H1 (cell line): ENCODE results near the gene PHF14. TPM values are rescaled to one million over a fixed set of nuclear protein-coding genes. Genes with fewer than 3 reads are reported as not detected.

Source experiments
- CTCF ChIA-PET: fragments of 300-600 bp; sonication (Branson Sonifier 250); formaldehyde crosslinking; loops from one replicate; lab custom pipeline; 2021; ENCODE audit not compliant: partially characterized antibody; lab: Charles Lee
- POLR2A ChIA-PET: fragments of 300-600 bp; sonication (Branson Sonifier 250); formaldehyde crosslinking; loops from one replicate; lab custom pipeline; 2021; ENCODE audit warnings: inconsistent platforms; ENCODE audit not compliant: partially characterized antibody; lab: Charles Lee
- DNase-seq, 2 experiments: peaks; one replicate each; pipeline versions ENCODE4 v3.0.0 to v3.0.0-alpha.2; 2010 to 2022; ENCODE audit warnings: low spot score in 2 of 2, low read depth in 1 of 2, mixed read lengths in 1 of 2
- FAIRE-seq: peaks from 2 replicates; lab custom pipeline; 2011; peaks lifted over from hg19 to GRCh38; lab: Jason Lieb, UNC
- H2AFZ ChIP-seq: 2 replicates; pipeline ENCODE4 v1.8.1; 2012; ENCODE audit warnings: low read length, inconsistent platforms
- H2AK5ac ChIP-seq: 2 replicates; pipeline ENCODE4 v1.6.1; 2013; ENCODE audit warnings: low read depth, low read length
- H2BK120ac ChIP-seq: replicated peaks from 2 replicates; pipeline ENCODE3; 2013; ENCODE audit warnings: low read depth, low read length, inconsistent platforms
- H2BK12ac ChIP-seq: 2 replicates; pipeline ENCODE4 v1.6.1; 2013; ENCODE audit warnings: low read depth, low read length
- H2BK15ac ChIP-seq: 2 replicates; pipeline ENCODE4 v1.6.1; 2013; ENCODE audit warnings: low read length
- H2BK20ac ChIP-seq: 2 replicates; pipeline ENCODE4 v1.6.1; 2013; ENCODE audit warnings: low read length
- H2BK5ac ChIP-seq: 2 replicates; pipeline ENCODE4 v1.6.1; 2013; ENCODE audit warnings: low read depth, low read length
- H3K14ac ChIP-seq: 2 replicates; pipeline ENCODE4 v1.6.1; 2013; ENCODE audit warnings: inconsistent platforms; ENCODE audit not compliant: insufficient read length
- H3K18ac ChIP-seq: 2 replicates; pipeline ENCODE4 v1.6.1; 2013; ENCODE audit warnings: low read length; ENCODE audit errors: extremely low read depth
- H3K23ac ChIP-seq: 2 replicates; pipeline ENCODE4 v1.6.1; 2013; ENCODE audit warnings: inconsistent platforms; ENCODE audit not compliant: insufficient read length
- H3K23me2 ChIP-seq: 2 replicates; pipeline ENCODE4 v1.6.1; 2013; ENCODE audit warnings: low read depth, low read length
- H3K27ac ChIP-seq: 2 replicates; pipeline ENCODE4 v1.6.1; 2011; ENCODE audit warnings: low read depth, low read length, inconsistent platforms
- H3K27me3 ChIP-seq, 4 experiments: replicated peaks in 1 of 4; 1 replicate in 1 of 4; 2 replicates in 3 of 4; pipeline versions ENCODE4 v1.6.1 to v1.8.1; 2011 to 2013; ENCODE audit warnings: low read length in 3 of 4, mild to moderate bottlenecking in 3 of 4, inconsistent platforms in 2 of 4, mixed read lengths in 2 of 4, moderate library complexity in 1 of 4; ENCODE audit not compliant: control insufficient read depth in 3 of 4, insufficient read depth in 3 of 4; ENCODE audit errors: extremely low read depth in 1 of 4
- H3K36me3 ChIP-seq, 4 experiments: 2 replicates each; pipeline versions ENCODE4 v1.6.1 to v1.8.1; 2011 to 2013; ENCODE audit warnings: mild to moderate bottlenecking in 4 of 4, low read length in 3 of 4, moderate library complexity in 2 of 4, control low read depth in 1 of 4, inconsistent platforms in 1 of 4; ENCODE audit not compliant: insufficient read depth in 4 of 4, control insufficient read depth in 2 of 4
- H3K4ac ChIP-seq: replicated peaks from 2 replicates; pipeline ENCODE3; 2013; ENCODE audit warnings: low read length, low read depth, mixed read lengths, inconsistent platforms; ENCODE audit not compliant: insufficient read length
- H3K4me1 ChIP-seq, 4 experiments: replicated peaks in 1 of 4; 1 replicate in 1 of 4; 2 replicates in 3 of 4; pipeline versions ENCODE4 v1.6.1 to v1.8.1; 2011 to 2013; ENCODE audit warnings: low read length in 3 of 4, inconsistent platforms in 2 of 4, mixed read lengths in 1 of 4; ENCODE audit not compliant: insufficient read depth in 4 of 4, control insufficient read depth in 3 of 4
- H3K4me2 ChIP-seq, 2 experiments: 2 replicates each; pipeline versions ENCODE4 v1.6.1 to v1.8.1; 2011 to 2013; ENCODE audit warnings: low read depth in 2 of 2, low read length in 2 of 2, control low read depth in 1 of 2, inconsistent platforms in 1 of 2, mild to moderate bottlenecking in 1 of 2; ENCODE audit not compliant: insufficient read depth in 1 of 2
- H3K4me3 ChIP-seq, 4 experiments: fragments of 200-600, 300-600 bp in 1 of 4; sonication (generic), shearing (Covaris generic), sonication (Bioruptor Twin) in 1 of 4; 2 replicates each; pipeline versions ENCODE4 v1.5.1 to v1.8.1; 2011 to 2016; ENCODE audit warnings: low read length in 4 of 4, low read depth in 3 of 4, control low read depth in 2 of 4, inconsistent platforms in 2 of 4, mild to moderate bottlenecking in 2 of 4, mixed read lengths in 1 of 4, moderate library complexity in 1 of 4; ENCODE audit not compliant: insufficient read depth in 2 of 4; ENCODE audit errors: extremely low read depth in 1 of 4
- H3K56ac ChIP-seq: replicated peaks from 2 replicates; pipeline ENCODE3; 2013; ENCODE audit warnings: low read depth, mild to moderate bottlenecking, mixed read lengths, low read length, inconsistent platforms; ENCODE audit not compliant: insufficient read length
- H3K79me1 ChIP-seq: 2 replicates; pipeline ENCODE4 v1.6.1; 2013; ENCODE audit warnings: low read depth, low read length, control low read depth
- H3K79me2 ChIP-seq, 2 experiments: 2 replicates each; pipeline versions ENCODE4 v1.6.1 to v1.8.1; 2012 to 2013; ENCODE audit warnings: low read length in 2 of 2, mild to moderate bottlenecking in 2 of 2, inconsistent platforms in 1 of 2; ENCODE audit not compliant: insufficient read depth in 2 of 2, control insufficient read depth in 1 of 2
- H3K9ac ChIP-seq, 4 experiments: replicated peaks in 1 of 4; 1 replicate in 1 of 4; 2 replicates in 3 of 4; pipeline versions ENCODE4 v1.6.1 to v1.8.1; 2011 to 2013; ENCODE audit warnings: low read depth in 3 of 4, low read length in 3 of 4, control low read depth in 2 of 4, mild to moderate bottlenecking in 2 of 4, moderate library complexity in 2 of 4, inconsistent platforms in 1 of 4; ENCODE audit errors: extremely low read depth in 1 of 4
- H3K9me3 ChIP-seq, 2 experiments: 2 replicates each; pipeline versions ENCODE4 v1.6.1 to v1.8.1; 2012 to 2013; ENCODE audit warnings: mild to moderate bottlenecking in 2 of 2, moderate library complexity in 2 of 2, control low read depth in 1 of 2, inconsistent platforms in 1 of 2, low read depth in 1 of 2, low read length in 1 of 2, mixed read lengths in 1 of 2; ENCODE audit not compliant: insufficient read depth in 2 of 2
- H4K20me1 ChIP-seq, 2 experiments: replicated peaks in 1 of 2; 2 replicates each; pipeline versions ENCODE3 to v1.8.1; 2011 to 2013; ENCODE audit warnings: inconsistent platforms in 2 of 2, low read length in 2 of 2, mild to moderate bottlenecking in 1 of 2; ENCODE audit not compliant: insufficient read depth in 2 of 2, control insufficient read depth in 1 of 2
- H4K5ac ChIP-seq: 2 replicates; pipeline ENCODE4 v1.6.1; 2013; ENCODE audit warnings: low read length, low read depth, mixed read lengths, inconsistent platforms; ENCODE audit not compliant: insufficient read length
- H4K8ac ChIP-seq: 2 replicates; pipeline ENCODE4 v1.8.0; 2013; ENCODE audit warnings: mild to moderate bottlenecking, moderate library complexity, low read length, inconsistent platforms; ENCODE audit not compliant: insufficient read depth; ENCODE audit errors: extremely low read depth
- H4K91ac ChIP-seq: replicated peaks from 2 replicates; pipeline ENCODE3; 2013; ENCODE audit warnings: low read length, mixed read lengths, inconsistent platforms; ENCODE audit not compliant: insufficient read length
- ASH2L ChIP-seq: fragments of 200-600, 300-600 bp; sonication (generic); IDR thresholded peaks from one replicate; pipeline ENCODE4 v1.7.1; 2017; ENCODE audit warnings: low read length
- BCL11A ChIP-seq, 2 experiments: IDR thresholded peaks; one replicate each; pipeline ENCODE4 v1.6.1; 2011; ENCODE audit warnings: low read depth in 2 of 2, low read length in 2 of 2, mild to moderate bottlenecking in 2 of 2
- KDM5A ChIP-seq: fragments of 200-600 bp; IDR thresholded peaks from 2 replicates; pipeline ENCODE4 v1.7.1; 2012; ENCODE audit warnings: mild to moderate bottlenecking, low read length, inconsistent platforms, mixed read lengths
- SUZ12 ChIP-seq: fragments of 200-600 bp; sonication (generic); IDR thresholded peaks from 2 replicates; pipeline ENCODE4 v1.6.1; 2012; ENCODE audit warnings: mild to moderate bottlenecking, inconsistent platforms, low read length, moderate library complexity, mixed read lengths
- WGBS, 2 experiments: shearing (Covaris generic) in 1 of 2; methylation state at CpG; one replicate each; pipeline versions ENCODE4 v1.1.6 to v1.1.7; 2013 to 2015; ENCODE audit warnings: low lambda C conversion rate in 2 of 2, mixed read lengths in 2 of 2, inconsistent platforms in 1 of 2, low coverage in 1 of 2, missing lambda C conversion rate in 1 of 2; ENCODE audit not compliant: insufficient replicate concordance in 2 of 2, insufficient coverage in 1 of 2, insufficient read length in 1 of 2; ENCODE audit errors: extremely low coverage in 1 of 2, missing lambda C conversion rate in 1 of 2; 5-methylcytosine and 5-hydroxymethylcytosine counted together
- polyA plus RNA-seq, 7 experiments: library from polyadenylated mRNA; depleted of rRNA in 3 of 7; stranded (reverse) in 5 of 7; unstranded in 2 of 7; fragments of >200 nt in 5 of 7; fragments of 200-250 nt in 2 of 7; gene quantifications; 1 replicate in 5 of 7; 2 replicates in 1 of 7; 4 replicates in 1 of 7; pipeline versions ENCODE4 v1.2.1 to v1.2.3, GENCODE V29; 2011 to 2013; ENCODE audit warnings: missing spikeins in 2 of 7, mixed read lengths in 2 of 7
- total RNA-seq: library from RNA; stranded (reverse); fragmentation: NEBNext Ultra II Directional; extraction: Animal tissue kit (Norgen Biotek cat#: 25700); gene quantifications from 2 replicates; pipeline ENCODE4 v1.2.1, GENCODE V29; 2021

PHF14 gene
- total and polyA plus RNA-seq, 2 of the 8 experiments (the other 6 are each of a cell fraction or from before 2014, with no cell fraction given), result 17.9 to 70.6 TPM

DNA sequence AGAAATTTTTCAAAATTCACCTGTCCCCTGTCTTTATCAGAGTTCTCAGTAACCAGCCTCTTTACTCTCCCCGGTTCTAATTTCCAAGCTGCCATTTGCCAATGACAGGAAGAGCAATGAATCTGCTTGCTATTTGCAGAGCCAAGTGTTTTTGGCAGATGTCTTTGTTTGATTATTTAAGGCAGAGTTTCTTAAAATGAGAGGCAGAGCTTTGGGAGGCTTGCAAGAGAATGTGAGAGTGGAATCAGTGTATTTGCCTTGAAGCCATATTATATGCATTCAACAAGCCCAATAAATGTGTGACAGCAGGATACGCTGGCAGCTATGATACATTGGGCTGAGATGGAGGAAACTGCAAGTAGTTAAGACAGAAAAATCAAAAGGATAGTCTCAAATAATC lies 196.5 kb downstream of the PHF14 start:
- WGBS, 2 experiments, result 85% methylated on average over 2 of the region's 2 CpGs; no CpG with 5 or more reads in 1 of the 2 experiments
- H2BK5ac ChIP-seq, result no peak overlapping the region
- H3K79me2 ChIP-seq, result no peaks in the 10 kb centered on the region
- H3K56ac ChIP-seq, result no peak overlapping the region
- H4K8ac ChIP-seq, result no peak overlapping the region
- H3K23ac ChIP-seq, result no peak overlapping the region
- H3K14ac ChIP-seq, result no peak overlapping the region
- no peaks in the 10 kb centered on the region for H3K9me3 ChIP-seq
- H3K23me2 ChIP-seq, result no peaks in the 10 kb centered on the region
- H3K27ac ChIP-seq, result no peak overlapping the region
- H3K9ac ChIP-seq, result no peak overlapping the region
- no peaks in the 10 kb centered on the region for H3K36me3 ChIP-seq
- H2BK12ac ChIP-seq, result no peak overlapping the region
- no peaks in the 10 kb centered on the region for H4K20me1 ChIP-seq
- no peak overlapping the region for H2AK5ac ChIP-seq
- H3K18ac ChIP-seq, result no peak overlapping the region
- H3K4me3 ChIP-seq, result no peak overlapping the region
- CTCF ChIA-PET, result no interaction called here
- H3K4ac ChIP-seq, result no peak overlapping the region
- no peak overlapping the region for H4K5ac ChIP-seq
- no peak for FAIRE-seq
- H2BK120ac ChIP-seq, result no peak overlapping the region
- H4K91ac ChIP-seq, result no peak overlapping the region
- DNase-seq, result no peak
- H3K79me1 ChIP-seq, result no peaks in the 10 kb centered on the region
- H2BK20ac ChIP-seq, result no peak overlapping the region
- H3K4me2 ChIP-seq, result no peak overlapping the region
- no peaks in the 10 kb centered on the region for H3K4me1 ChIP-seq
- no peak for TF ChIP-seq KDM5A
- TF ChIP-seq ASH2L, result no peak
- TF ChIP-seq SUZ12, result no peak
- TF ChIP-seq BCL11A (IDR thresholded peaks at IDR 0.05; ENCODE audit: low read depth in 2 of 2, low read length in 2 of 2), result no peak
- H2AFZ ChIP-seq, result no peak overlapping the region
- POLR2A ChIA-PET, result no interaction called here
- no peaks in the 10 kb centered on the region for H3K27me3 ChIP-seq
- no peak overlapping the region for H2BK15ac ChIP-seq
